ENCODE data around the gene CNOT3.
"Not testable (repeated sequence)": the region's sequence is repeated elsewhere in the genome, so short reads cannot be mapped to it uniquely, and the experiment has no call there.

DNA sequence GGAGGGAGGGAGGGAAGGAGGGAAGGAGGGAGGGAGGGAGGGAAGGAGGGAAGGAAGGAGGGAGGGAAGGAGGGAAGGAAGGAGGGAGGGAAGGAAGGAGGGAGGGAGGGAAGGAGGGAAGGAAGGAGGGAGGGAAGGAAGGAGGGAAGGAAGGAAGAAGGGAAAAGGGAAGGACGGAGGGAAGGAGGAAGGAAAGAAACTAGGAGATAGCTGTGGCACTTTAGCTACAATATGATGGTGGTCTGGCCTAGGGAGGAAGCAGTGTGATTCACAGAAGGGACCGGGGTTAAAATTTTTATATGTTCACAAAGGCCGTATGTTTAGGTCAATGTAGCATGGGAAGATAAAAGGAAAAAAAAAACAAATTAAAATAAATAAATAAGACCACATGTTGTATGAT lies 44.3 kb downstream of the CNOT3 start:
- TF ChIP-seq, protein P1, sequence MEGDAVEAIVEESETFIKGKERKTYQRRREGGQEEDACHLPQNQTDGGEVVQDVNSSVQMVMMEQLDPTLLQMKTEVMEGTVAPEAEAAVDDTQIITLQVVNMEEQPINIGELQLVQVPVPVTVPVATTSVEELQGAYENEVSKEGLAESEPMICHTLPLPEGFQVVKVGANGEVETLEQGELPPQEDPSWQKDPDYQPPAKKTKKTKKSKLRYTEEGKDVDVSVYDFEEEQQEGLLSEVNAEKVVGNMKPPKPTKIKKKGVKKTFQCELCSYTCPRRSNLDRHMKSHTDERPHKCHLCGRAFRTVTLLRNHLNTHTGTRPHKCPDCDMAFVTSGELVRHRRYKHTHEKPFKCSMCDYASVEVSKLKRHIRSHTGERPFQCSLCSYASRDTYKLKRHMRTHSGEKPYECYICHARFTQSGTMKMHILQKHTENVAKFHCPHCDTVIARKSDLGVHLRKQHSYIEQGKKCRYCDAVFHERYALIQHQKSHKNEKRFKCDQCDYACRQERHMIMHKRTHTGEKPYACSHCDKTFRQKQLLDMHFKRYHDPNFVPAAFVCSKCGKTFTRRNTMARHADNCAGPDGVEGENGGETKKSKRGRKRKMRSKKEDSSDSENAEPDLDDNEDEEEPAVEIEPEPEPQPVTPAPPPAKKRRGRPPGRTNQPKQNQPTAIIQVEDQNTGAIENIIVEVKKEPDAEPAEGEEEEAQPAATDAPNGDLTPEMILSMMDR (conservative IDR thresholded peaks at IDR 0.05; ENCODE audit: low read depth in 2 of 2), result not testable (repeated sequence)
- not testable (repeated sequence) for TF ChIP-seq CREB1 (CRISPR knock-in tag; IDR thresholded peaks at IDR 0.05; ENCODE audit: low read depth); STAT1 (IDR thresholded peaks at IDR 0.05; ENCODE audit: unreplicated experiment); POLR2AphosphoS5 (IDR thresholded peaks at IDR 0.05; ENCODE audit: low read depth); EZH2 (IDR thresholded peaks at IDR 0.05; ENCODE audit: low read depth, unreplicated experiment); EZH2phosphoT487 (IDR thresholded peaks at IDR 0.05; ENCODE audit: unreplicated experiment); ZNF114 (CRISPR knock-in tag; IDR thresholded peaks at IDR 0.05); ZNF331 (CRISPR knock-in tag; IDR thresholded peaks at IDR 0.05; ENCODE audit: low read depth)
- TF ChIP-seq, protein P2, sequence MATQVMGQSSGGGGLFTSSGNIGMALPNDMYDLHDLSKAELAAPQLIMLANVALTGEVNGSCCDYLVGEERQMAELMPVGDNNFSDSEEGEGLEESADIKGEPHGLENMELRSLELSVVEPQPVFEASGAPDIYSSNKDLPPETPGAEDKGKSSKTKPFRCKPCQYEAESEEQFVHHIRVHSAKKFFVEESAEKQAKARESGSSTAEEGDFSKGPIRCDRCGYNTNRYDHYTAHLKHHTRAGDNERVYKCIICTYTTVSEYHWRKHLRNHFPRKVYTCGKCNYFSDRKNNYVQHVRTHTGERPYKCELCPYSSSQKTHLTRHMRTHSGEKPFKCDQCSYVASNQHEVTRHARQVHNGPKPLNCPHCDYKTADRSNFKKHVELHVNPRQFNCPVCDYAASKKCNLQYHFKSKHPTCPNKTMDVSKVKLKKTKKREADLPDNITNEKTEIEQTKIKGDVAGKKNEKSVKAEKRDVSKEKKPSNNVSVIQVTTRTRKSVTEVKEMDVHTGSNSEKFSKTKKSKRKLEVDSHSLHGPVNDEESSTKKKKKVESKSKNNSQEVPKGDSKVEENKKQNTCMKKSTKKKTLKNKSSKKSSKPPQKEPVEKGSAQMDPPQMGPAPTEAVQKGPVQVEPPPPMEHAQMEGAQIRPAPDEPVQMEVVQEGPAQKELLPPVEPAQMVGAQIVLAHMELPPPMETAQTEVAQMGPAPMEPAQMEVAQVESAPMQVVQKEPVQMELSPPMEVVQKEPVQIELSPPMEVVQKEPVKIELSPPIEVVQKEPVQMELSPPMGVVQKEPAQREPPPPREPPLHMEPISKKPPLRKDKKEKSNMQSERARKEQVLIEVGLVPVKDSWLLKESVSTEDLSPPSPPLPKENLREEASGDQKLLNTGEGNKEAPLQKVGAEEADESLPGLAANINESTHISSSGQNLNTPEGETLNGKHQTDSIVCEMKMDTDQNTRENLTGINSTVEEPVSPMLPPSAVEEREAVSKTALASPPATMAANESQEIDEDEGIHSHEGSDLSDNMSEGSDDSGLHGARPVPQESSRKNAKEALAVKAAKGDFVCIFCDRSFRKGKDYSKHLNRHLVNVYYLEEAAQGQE (IDR thresholded peaks at IDR 0.05; ENCODE audit: unreplicated experiment), result not testable (repeated sequence)
- TF ChIP-seq, protein P3, sequence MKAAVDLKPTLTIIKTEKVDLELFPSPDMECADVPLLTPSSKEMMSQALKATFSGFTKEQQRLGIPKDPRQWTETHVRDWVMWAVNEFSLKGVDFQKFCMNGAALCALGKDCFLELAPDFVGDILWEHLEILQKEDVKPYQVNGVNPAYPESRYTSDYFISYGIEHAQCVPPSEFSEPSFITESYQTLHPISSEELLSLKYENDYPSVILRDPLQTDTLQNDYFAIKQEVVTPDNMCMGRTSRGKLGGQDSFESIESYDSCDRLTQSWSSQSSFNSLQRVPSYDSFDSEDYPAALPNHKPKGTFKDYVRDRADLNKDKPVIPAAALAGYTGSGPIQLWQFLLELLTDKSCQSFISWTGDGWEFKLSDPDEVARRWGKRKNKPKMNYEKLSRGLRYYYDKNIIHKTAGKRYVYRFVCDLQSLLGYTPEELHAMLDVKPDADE (IDR thresholded peaks at IDR 0.05), result not testable (repeated sequence)
- TF ChIP-seq, protein P4, sequence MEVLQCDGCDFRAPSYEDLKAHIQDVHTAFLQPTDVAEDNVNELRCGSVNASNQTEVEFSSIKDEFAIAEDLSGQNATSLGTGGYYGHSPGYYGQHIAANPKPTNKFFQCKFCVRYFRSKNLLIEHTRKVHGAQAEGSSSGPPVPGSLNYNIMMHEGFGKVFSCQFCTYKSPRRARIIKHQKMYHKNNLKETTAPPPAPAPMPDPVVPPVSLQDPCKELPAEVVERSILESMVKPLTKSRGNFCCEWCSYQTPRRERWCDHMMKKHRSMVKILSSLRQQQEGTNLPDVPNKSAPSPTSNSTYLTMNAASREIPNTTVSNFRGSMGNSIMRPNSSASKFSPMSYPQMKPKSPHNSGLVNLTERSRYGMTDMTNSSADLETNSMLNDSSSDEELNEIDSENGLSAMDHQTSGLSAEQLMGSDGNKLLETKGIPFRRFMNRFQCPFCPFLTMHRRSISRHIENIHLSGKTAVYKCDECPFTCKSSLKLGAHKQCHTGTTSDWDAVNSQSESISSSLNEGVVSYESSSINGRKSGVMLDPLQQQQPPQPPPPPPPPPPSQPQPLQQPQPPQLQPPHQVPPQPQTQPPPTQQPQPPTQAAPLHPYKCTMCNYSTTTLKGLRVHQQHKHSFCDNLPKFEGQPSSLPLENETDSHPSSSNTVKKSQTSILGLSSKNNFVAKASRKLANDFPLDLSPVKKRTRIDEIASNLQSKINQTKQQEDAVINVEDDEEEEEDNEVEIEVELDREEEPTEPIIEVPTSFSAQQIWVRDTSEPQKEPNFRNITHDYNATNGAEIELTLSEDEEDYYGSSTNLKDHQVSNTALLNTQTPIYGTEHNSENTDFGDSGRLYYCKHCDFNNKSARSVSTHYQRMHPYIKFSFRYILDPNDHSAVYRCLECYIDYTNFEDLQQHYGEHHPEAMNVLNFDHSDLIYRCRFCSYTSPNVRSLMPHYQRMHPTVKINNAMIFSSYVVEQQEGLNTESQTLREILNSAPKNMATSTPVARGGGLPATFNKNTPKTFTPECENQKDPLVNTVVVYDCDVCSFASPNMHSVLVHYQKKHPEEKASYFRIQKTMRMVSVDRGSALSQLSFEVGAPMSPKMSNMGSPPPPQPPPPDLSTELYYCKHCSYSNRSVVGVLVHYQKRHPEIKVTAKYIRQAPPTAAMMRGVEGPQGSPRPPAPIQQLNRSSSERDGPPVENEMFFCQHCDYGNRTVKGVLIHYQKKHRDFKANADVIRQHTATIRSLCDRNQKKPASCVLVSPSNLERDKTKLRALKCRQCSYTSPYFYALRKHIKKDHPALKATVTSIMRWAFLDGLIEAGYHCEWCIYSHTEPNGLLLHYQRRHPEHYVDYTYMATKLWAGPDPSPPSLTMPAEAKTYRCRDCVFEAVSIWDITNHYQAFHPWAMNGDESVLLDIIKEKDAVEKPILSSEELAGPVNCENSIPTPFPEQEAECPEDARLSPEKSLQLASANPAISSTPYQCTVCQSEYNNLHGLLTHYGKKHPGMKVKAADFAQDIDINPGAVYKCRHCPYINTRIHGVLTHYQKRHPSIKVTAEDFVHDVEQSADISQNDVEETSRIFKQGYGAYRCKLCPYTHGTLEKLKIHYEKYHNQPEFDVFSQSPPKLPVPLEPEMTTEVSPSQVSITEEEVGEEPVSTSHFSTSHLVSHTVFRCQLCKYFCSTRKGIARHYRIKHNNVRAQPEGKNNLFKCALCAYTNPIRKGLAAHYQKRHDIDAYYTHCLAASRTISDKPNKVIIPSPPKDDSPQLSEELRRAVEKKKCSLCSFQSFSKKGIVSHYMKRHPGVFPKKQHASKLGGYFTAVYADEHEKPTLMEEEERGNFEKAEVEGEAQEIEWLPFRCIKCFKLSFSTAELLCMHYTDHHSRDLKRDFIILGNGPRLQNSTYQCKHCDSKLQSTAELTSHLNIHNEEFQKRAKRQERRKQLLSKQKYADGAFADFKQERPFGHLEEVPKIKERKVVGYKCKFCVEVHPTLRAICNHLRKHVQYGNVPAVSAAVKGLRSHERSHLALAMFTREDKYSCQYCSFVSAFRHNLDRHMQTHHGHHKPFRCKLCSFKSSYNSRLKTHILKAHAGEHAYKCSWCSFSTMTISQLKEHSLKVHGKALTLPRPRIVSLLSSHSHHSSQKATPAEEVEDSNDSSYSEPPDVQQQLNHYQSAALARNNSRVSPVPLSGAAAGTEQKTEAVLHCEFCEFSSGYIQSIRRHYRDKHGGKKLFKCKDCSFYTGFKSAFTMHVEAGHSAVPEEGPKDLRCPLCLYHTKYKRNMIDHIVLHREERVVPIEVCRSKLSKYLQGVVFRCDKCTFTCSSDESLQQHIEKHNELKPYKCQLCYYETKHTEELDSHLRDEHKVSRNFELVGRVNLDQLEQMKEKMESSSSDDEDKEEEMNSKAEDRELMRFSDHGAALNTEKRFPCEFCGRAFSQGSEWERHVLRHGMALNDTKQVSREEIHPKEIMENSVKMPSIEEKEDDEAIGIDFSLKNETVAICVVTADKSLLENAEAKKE (CRISPR knock-in tag; IDR thresholded peaks at IDR 0.05), result not testable (repeated sequence)
